Body of pancreas (tissue), 4 donors: ENCODE results near the gene PANX2.

Source experiments
- POLR2A ChIP-seq, 3 donors: fragments of 450-650 bp; IDR thresholded peaks; one replicate each; pipeline ENCODE4 v1.6.1; 2016; ENCODE audit warnings: antibody characterized with exemption in 3 of 3, mild to moderate bottlenecking in 2 of 3
- TF ChIP-seq, protein P1 (sequence below), 7 experiments: fragments of 450-650 bp in 4 of 7; fragments of 200-600 bp in 3 of 7; sonication (generic) in 3 of 7; IDR thresholded peaks; one replicate each; pipeline ENCODE4 v1.5.1; 2016 to 2019; ENCODE audit warnings: antibody characterized with exemption in 7 of 7

- TF ChIP-seq, protein P1, sequence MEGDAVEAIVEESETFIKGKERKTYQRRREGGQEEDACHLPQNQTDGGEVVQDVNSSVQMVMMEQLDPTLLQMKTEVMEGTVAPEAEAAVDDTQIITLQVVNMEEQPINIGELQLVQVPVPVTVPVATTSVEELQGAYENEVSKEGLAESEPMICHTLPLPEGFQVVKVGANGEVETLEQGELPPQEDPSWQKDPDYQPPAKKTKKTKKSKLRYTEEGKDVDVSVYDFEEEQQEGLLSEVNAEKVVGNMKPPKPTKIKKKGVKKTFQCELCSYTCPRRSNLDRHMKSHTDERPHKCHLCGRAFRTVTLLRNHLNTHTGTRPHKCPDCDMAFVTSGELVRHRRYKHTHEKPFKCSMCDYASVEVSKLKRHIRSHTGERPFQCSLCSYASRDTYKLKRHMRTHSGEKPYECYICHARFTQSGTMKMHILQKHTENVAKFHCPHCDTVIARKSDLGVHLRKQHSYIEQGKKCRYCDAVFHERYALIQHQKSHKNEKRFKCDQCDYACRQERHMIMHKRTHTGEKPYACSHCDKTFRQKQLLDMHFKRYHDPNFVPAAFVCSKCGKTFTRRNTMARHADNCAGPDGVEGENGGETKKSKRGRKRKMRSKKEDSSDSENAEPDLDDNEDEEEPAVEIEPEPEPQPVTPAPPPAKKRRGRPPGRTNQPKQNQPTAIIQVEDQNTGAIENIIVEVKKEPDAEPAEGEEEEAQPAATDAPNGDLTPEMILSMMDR (IDR thresholded peaks at IDR 0.05): no peak
- TF ChIP-seq POLR2A (IDR thresholded peaks at IDR 0.05): no peak
Measured at GRCh38 chr22:50216055-50216683, 45.6 kb downstream of the PANX2 start.
